Measurements from ENCODE around the gene THBS2. TPM values are rescaled to one million over a fixed set of nuclear protein-coding genes. Genes with fewer than 3 reads are reported as not detected.

The THBS2 gene
- total and polyA plus RNA-seq, 2 of the 8 experiments (the other 6 are each of a cell fraction or from before 2014, with no cell fraction given): 11.0 to 22.5 TPM

- TF ChIP-seq CHD7 (IDR thresholded peaks at IDR 0.05; ENCODE audit: insufficient replicate concordance, low read length): no peak
- TF ChIP-seq SRF (IDR thresholded peaks at IDR 0.05; ENCODE audit: low read depth, low read length): no peak
- no peak for TF ChIP-seq KDM4A (IDR thresholded peaks at IDR 0.05; ENCODE audit: low read depth, low read length, severe bottlenecking)
- no peak for TF ChIP-seq CHD1 (IDR thresholded peaks at IDR 0.05; ENCODE audit: low read depth, low read length)
- no peak for TF ChIP-seq TBP (IDR thresholded peaks at IDR 0.05; ENCODE audit: low read depth, low read length)
- TF ChIP-seq CEBPB (IDR thresholded peaks at IDR 0.05; ENCODE audit: low read depth, low read length): no peak
- no peak for TF ChIP-seq SAP30 (IDR thresholded peaks at IDR 0.05; ENCODE audit: insufficient read depth, insufficient replicate concordance, low read length)
- TF ChIP-seq GABPA (IDR thresholded peaks at IDR 0.05; ENCODE audit: borderline replicate concordance, insufficient read depth, low read length): no peak
- no peak for TF ChIP-seq BCL11A (IDR thresholded peaks at IDR 0.05; ENCODE audit: low read depth in 2 of 2, low read length in 2 of 2)
- TF ChIP-seq SIRT6 (IDR thresholded peaks at IDR 0.05; ENCODE audit: low read length): no peak
- no peak for TF ChIP-seq RNF2 (IDR thresholded peaks at IDR 0.05; ENCODE audit: borderline replicate concordance, low read depth, low read length, missing control alignments, poor library complexity, severe bottlenecking)
- TF ChIP-seq TAF1 (IDR thresholded peaks at IDR 0.05; ENCODE audit: low read depth, low read length): no peak
Measured at GRCh38 chr6:169243661-169244060, 10.0 kb downstream of the THBS2 start (continued).

All from H1 (cell line).